ENCODE measurements around the gene AGAP1.

AGAP1 gene

DNA sequence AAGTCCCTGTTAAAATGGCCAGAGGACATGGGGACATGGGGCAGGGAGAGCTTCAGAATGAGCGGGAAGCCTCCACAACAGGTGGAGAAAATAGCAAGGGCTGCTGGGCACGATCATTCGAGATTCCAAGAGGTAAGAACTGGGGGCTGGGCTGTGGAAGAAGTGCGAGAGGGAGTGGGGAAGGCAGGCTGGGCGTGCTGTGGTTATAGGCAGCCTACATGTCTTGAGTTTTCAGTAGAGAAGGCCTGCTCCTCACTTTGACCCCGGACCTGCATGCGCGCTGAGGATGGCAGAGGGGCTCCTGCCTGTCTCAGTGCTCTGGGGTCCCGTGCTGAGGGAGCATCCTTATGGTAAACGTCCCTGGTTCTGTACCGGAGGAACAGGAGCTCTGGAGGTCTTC is 115.5 kb downstream of the AGAP1 start:
- no peak for DNase-seq (ENCODE audit: low spot score)

DNA sequence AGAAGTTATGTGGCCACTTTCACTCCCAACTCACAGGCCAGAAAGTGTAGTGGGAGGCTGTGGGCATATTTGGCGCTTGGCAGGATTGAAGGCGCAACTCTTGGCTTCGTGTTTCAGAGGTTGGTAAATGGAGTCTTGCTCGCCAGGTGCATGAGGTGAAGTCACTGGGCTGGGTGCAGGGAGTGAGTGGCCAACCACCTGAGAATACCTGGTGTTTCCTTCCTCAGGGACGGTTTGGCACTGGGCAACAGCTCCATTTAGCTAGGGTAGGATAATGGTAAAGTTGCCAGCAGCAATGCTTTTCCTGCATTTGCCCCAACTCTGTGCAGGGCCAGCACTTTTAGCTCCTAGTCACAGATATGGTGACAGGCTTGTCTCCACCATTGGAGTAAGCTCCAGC is 115.9 kb downstream of the AGAP1 start:
- no peak for DNase-seq (ENCODE audit: low spot score)

DNA sequence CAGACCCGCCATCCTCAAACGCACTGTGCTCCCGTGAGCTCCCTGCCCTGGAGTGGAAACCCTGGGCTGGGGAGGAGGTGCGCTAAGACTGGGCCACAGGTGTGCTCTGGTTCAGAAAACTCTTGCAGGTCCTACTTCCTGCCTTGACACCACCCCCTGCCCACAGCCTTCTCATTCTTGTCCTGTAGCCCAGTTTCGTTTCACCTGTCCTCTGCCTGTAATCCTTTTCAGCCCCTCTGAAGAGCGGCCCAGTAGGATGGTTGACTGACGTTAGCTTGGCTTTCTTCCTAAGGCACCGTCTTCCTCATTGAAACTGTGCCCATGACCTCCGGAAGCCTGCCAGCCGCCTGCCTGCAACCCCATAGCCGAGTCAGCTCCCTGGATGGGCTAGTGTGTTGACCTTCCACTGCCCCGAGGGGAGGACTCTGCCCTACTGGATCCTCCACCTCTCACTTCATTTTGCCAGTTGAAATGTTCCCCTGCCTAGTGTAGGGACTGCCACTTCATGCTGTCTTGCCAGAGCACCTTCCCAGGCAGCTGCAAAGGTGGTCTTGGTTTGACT is 116.9 kb downstream of the AGAP1 start:
- no peak for DNase-seq (ENCODE audit: low spot score)

DNA sequence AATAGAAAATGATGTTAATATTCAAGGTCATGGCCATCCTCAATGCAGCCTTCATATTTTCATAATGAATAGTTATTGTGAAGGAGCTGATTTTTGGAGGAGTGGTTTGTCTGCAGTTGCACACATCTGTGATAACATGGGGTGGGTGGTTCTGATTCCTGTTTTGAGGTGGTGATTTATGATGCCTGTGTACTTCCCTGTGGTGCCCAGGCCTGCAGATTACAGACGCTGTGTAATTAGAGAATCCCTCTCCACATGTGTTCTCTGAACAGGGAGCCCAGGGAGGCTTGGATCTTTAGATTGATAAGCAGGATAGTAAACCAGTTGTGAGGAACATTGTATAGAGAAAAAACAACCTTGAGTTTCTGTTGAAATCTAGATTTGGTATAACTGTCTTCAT is 117.5 kb downstream of the AGAP1 start:
- DNase-seq (ENCODE audit: low spot score) = no peak

DNA sequence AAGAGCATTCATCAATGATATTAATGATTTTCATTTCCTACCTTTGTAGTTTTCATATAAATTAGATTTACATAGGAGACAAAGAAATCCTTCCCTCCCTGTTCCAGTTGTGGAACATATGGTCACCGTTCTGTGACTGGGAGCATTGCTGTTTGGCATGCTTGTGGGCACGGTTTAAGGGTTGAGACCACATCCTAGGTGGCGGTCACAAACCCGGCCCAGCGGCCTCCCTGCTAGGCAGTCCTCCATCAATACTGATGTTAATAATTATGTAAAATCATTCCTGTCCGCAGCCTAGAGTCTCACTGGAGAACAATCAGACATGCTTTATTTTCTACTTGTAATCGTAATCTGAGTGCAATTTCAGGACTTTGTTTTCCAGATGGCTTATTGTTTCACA is 117.9 kb downstream of the AGAP1 start:
- DNase-seq (ENCODE audit: low spot score) = no peak

DNA sequence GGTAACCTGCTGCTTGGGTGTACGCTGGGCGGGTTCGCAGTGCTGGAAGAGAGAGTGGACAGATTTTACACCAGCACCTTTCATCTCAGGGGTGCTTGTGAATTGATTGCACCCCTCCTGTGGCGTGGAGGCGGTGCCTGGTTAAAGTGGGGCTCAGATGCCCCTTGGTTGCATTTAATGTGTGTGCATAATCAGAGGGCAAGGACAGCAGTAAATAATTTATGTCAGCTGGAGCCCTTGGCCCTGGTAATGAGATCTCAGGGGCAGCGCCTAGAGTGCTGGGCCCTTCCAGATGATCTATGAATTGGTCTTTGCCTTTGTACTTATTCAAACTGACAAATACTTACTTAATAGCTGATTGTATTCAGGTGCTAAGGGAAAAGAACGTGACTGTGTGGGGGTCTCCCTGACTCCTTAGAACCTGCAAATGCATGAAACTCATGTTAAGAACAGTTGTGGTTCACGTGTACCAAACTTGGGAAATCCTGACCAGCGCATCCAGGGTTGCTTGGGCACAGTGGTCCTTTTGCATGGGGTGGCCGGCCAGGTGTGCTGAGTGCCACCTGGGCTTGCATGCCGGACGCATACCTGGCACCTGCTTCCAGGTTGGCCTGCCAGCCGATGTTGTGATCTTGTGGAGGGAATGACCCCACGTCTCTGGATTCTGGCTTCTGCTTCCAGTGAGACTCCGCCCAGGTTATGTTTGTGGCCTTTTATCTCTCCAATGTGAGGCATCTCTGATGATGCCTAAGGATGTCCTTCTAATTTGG is 118.5 kb downstream of the AGAP1 start:
- DNase-seq (ENCODE audit: low spot score) = no peak

DNA sequence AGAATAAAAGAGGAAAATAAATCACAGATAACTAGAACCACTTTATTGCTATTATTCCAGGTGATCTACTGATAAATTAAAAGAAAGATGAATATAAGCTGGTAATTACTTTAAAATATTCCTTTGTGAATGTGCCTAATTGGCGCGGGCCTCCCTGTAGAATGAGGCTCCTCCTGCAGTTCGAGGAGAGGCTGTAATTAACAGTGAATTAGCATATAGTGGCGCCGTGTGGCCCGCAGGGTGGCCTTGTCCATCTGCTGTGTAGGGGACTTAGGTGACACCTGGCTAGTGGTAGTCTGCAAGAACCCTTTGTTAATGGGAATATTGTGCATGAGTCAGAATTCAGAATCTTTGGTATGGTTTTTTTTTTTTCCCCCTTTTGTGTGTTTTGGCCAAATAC is 119.8 kb downstream of the AGAP1 start:
- no peak for DNase-seq (ENCODE audit: low spot score)

DNA sequence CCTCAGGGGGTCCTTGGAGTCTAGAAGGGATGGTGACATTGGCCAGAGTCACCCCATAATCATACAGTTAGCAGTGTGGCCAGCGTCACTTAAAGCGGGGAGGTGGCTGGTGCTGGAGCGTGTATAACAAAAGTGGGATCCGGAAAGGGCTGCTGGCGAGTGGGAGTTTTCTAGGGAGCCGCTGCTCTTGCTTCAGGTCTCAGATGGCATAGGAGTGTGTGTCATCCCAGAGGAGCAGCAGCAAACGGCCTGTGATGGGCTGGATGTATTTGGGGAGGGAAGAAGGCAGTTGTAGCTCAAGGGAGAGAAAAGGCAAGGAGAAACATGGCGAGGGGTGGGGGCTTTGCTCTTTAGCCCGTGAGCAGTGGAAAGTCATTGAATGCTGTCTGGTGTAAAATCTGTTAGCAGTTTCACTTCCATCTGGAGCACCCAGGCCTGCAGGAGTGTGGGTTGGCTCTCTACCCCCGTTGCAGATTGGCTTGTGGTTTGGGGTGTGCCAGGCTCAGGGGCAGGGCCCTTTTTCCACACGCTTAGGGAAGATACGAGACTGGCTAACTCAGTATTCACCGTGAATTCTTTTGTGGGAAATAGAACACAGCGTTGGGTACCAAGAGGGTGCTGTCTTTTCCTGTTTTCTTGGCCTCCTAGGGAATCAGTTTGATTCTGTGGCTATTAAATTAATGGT is 120.5 kb downstream of the AGAP1 start:
- no peak for DNase-seq (ENCODE audit: low spot score)

DNA sequence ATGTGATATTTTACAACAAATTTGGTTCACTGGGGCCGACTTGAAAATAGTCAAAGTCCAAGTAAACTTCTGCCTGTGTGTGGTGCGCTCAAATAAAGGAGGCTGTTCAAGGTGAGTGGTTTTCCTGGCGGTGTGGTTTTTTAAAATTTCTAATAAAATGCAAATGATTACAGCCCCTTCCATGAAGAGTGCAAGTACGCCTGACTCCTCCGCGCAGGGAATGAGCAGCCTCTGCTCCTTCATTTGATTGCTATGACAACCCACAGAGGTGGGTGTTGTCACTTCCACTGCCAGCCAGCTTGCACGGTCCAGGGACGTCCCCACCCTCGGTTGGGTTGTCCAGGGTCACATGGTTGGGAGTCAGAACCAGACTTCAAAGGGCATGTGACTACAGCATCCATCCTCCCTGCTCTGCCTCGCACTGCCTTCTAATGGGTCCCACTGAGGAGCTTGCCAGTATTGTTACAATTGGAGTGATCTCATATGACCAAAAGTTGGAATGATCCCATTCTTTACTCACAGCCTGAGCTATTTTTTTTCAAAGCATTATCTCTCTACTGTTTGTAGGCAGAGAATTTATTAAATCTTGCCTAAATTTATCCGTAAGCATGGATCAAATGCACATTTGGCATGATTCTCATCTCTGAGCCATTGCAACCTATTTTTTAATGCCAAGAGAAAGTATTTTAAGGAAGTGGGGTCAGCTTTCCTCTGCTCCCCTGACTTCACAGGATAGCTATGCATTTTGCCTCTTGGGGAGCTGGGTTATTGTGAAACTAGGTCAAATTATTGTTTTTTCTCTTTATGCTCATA is 121.3 kb downstream of the AGAP1 start:
- no peak for DNase-seq (ENCODE audit: low spot score)

DNA sequence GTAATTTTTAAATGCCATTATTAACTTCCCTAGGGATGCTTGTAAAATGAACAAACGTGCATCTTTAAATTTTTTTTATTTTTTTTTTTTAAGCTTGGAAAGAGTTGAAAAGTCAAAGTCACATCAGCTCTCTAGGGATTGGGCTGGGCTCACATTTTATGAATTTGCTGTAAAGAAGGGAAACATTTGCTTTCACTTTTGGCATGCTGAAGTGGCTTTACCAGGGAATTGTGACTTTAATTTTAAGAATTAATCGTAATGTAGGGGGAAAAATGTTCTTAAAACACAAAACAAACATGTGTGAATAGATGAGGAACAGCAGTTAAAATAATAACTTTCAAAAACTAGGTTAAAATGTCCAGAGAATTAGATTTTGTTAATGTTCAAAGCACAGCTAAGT is 123.0 kb downstream of the AGAP1 start:
- no peak for DNase-seq (ENCODE audit: low spot score)

DNA sequence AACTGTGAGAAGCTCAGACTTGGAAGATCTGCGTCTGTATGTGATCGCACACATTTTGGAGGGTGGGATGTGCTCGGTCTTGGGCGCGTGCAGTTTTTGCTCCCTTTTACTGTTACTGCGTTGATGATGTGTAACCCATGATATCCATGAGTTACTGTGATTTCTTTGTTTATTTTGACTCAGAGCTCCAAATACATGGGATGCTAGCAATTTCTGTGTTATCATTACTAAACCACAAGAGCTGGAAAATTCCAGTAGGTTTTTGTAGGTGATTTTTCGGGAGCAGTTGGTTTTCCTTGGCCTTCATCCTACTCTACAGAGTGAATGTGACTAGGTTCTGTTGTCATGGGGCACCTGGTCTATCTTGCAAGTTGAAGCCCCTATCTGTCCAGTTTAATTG is 124.2 kb downstream of the AGAP1 start:
- DNase-seq (ENCODE audit: low spot score) = no peak

DNA sequence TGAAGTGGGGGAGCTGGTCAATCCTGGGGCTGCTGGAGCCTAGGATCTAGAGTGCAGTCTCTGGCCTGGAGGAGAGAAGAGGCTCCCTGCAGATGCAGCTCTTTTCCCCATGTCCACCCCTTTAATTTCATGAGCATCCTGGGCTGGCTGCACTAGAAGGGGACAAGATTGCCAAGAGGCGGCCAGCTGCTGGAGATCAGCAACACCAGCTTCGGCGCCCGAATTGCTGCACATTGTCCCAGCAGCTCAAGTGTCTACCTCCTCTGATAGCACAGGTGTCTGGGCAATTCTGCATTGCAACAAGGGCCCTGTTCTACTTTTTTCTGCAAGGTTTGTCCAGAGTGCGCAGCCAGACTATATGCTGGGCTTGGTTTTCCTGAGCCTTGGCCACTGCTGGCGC is 125.7 kb downstream of the AGAP1 start:
- DNase-seq (ENCODE audit: low spot score) = no peak

DNA sequence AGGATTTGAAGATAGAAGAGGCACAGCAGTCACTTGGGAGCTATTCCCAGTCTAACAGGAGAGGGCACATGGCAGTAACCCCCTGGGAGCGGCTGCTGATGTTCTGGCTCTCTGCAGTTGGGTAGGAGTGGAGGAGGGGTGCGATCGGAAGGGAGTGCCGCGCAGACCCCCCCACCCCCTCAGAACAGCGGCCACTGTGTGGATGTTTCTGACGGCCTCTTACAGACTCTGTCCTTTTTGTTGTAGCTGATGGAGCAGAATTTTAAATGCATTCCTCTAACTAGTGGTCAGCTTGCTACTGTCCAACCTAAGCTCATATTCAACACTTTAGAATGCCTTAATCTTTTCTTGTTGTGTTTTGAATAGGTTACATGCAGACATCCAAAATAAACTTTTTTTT is 127.9 kb downstream of the AGAP1 start:
- DNase-seq (ENCODE audit: low spot score) = no peak

DNA sequence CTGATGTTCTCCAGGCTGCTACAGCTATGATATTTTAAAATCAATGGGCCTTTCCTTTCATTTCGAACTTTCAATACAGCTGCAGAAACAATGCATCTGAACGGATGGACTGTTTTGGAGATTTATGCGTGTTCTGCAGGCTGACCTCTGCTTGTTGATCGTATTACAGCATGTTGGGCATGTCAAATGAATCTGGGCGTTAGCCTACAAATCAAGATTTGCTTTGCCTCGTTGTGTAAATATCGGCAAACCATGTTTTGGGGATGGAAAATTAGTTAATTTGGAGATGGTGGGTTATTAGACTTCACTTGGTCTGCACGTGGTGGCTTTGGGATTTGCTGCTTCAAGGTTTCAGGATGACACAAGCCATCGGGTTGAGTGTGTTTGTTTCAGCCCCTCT is 129.3 kb downstream of the AGAP1 start:
- no peak for DNase-seq (ENCODE audit: low spot score)

DNA sequence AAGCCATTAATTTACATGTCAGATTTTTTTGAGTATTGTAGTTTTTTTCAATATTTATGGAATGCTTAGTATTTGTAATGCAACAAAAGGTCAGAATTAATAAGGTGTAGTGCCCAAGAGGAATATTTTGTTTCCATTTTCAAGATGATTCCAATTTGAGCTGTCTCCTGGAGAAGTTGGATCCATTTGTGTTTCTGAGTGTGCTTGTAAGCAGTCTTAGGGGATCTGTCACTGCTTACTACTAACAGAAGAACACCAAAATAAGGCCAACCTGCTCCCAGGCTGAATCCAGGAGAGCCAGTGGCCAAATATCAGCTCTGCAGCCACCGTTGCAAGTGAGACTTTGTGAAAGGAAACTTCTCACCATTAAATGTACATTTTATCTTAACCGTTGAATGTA is 129.9 kb downstream of the AGAP1 start:
- DNase-seq (ENCODE audit: low spot score) = no peak

DNA sequence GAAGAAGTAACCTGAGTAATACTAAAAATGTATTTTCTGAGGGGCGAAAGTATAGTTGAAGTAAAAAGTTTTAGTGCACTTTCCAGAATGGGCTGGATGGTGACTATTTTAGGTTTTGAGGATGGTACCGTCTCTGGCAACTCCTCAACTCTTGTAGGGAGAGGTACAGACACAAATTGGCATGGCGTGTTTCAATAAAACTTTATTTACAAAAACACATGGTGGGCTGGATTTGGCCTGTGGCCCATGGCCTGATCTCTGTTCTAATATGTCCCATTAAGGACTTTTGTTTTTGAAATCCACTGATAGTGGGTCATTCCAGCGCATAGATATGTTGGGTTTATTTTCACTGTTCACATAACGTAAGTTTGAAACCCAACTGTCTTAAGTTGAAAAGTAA is 132.8 kb downstream of the AGAP1 start:
- DNase-seq (ENCODE audit: low spot score) = no peak

DNA sequence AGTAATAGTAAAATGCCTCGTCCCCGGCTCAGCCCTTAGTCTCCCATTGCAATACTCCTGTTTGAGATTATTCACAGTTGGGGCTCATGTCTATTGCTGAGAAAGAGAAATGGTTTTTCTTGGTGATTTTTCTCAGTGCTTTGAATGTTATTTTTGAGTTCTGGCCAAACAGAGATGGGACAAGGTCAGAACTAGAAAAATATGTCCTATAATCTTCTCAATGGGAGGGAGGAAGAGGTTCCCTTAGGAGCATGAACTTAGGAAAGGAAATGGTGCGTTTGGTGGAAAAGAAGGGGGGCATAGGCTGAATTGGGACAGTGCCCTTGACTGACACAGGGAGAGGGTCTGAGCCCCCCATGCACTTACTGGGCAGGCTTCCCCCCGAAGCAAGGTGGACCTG is 133.8 kb downstream of the AGAP1 start:
- DNase-seq (ENCODE audit: low spot score) = no peak

DNA sequence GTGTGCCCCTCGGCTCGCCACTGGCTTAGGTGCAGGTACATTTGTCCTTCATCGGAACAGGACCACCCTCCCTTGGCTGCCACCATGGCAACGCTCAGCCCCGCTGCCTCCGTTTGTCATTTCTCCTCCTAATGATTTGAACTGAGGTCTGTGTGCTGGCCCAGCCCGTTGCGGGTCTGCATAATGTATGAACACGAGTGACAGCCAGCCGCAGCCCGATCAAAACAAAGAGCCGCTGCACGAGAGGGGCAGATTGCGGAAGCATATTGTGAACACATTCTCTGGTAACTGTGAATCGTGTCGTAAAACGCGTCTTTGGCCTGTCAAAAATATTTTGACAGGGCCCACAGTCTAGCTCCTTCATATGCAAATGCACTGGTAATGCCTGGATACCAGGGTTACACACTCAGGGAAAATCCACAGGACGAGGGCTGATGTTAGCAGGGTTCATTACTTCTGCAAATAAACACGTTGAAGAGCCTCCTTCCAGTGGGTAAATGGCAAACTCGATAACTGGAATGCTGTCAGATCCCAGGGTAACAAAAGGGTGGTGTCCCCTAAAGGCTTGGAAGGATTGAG is 137.0 kb downstream of the AGAP1 start:
- DNase-seq (ENCODE audit: low spot score) = no peak

DNA sequence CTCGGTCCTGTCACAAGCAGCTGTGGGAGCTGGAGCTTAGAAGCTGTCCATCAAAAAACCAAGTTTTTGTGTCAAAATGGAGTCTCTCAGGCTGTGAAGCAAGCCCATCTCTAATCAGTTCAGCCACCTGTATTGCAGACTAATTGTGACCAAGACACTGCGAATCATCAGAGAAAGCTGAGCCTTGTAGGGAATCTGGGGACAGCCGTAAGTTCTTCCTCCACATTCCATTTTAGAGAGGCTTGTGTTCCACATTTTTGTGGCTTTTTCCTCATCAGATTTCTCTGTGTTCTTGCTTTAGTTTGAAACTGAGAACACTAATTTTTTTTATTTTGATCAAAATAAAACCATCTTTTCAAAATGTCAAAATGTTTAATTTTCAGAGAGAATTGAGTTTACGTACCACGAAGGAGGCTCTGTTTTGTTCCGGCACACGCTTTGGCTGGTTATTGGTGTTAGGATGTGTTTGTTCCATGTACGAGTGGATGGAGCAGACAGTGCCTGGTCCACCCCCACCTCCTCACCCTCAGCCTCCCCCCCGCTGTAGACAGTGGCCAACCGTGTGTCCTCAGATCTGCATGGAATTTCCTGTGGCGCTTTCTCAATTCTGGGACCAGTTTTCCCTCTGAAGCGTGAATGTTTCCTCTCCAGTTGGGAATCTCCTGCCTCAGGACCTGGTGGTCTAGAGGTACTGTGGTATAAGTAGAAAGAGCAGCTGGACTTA is 140.8 kb downstream of the AGAP1 start:
- DNase-seq (ENCODE audit: low spot score) = no peak

DNA sequence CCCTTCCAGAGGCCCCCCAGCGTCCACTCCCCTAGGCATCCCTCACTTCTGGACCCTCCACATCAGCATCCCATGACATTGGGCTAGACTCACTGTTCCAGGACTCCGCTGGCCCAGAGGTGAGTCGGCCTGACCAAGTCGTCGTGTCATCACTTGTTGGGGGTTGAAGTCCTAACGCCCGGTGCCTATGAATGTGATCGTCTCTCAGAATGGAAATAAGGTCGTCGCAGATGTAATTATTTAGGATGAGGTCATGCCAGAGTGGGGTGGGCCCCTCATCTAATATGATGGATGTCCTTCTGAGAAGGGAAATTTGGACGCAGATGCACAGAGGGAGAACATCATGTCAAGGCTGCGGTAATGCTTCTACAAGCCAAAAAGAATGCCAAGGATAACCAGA is 142.7 kb downstream of the AGAP1 start:
- DNase-seq (ENCODE audit: low spot score) = no peak

DNA sequence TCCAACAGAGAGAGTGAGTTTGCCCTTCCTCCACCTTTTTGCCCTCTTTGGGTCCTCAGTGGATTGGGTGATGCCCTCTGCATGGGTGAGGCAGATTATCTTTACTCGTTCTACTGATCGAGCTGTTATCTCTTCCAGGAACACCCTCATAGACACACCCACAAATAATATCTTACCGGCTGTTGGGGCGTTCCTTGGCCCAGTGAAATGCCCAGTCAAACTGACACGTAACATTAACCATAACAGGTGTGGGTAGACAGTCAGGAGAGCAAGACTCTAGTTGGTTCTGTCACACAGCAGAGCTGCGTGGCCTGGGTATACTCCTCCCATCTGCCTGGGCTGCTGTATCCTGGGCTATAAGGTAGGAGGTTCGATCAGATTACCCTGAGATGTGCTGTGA is 144.1 kb downstream of the AGAP1 start:
- DNase-seq (ENCODE audit: low spot score) = no peak

Measured in HuH-7.5 (cell line).